GM20431 (cell line): Measurements from ENCODE around the gene PCDHA4.
"Not testable (repeated sequence)": the region's sequence is repeated elsewhere in the genome, so short reads cannot be mapped to it uniquely, and the experiment has no call there.

Source experiments
- in situ Hi-C: fragments of 300-500 bp; cut with MseI, MboI; formaldehyde crosslinking; loops from one replicate; pipeline ENCODE4 v1.15.0; 2020; ENCODE audit warnings: low sequenced_read_pairs; ENCODE audit not compliant: unreplicated experiment

The PCDHA4 gene

DNA sequence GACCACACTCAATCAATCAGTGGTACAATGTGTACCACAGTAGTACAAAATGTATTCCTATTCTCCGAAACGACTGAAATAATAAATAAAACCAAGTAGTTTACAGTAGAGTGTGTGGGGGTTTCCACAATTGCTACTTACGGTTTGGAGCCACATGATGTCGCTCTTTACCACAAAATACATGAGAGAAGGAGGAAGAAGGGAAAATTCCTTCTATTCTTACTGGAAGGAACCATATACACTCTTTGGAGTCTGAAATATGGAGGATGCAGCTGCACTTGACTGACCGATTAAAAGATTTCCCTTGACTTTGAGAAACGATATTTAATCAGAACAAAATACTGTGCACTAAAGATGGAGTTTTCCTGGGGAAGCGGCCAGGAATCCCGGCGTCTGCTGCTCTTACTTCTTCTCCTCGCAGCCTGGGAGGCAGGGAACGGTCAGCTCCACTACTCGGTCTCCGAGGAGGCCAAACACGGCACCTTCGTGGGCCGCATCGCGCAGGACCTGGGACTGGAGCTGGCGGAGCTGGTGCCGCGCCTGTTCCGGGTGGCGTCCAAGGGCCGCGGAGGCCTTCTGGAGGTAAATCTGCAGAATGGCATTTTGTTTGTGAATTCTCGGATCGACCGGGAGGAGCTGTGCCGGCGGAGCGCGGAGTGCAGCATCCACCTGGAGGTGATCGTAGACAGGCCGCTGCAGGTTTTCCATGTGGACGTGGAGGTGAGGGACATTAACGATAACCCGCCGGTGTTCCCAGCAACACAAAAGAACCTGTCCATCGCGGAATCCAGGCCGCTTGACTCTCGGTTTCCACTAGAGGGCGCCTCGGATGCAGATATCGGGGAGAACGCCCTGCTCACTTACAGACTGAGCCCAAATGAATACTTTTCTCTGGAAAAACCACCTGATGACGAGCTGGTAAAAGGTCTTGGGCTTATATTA lies at the start of gene PCDHA4:
TSS of gene PCDHA4 (plus strand) at position 235 of the 942 bp plus-strand sequence.
- in situ Hi-C loops: no loop called here

- in situ Hi-C loops: no loop called here
Measured at GRCh38 chr5:140764177-140764973, 42.5 kb upstream of the PCDHA4 start.

- in situ Hi-C loops: no loop called here
Measured at GRCh38 chr5:140767444-140767843, 39.4 kb upstream of the PCDHA4 start.

DNA sequence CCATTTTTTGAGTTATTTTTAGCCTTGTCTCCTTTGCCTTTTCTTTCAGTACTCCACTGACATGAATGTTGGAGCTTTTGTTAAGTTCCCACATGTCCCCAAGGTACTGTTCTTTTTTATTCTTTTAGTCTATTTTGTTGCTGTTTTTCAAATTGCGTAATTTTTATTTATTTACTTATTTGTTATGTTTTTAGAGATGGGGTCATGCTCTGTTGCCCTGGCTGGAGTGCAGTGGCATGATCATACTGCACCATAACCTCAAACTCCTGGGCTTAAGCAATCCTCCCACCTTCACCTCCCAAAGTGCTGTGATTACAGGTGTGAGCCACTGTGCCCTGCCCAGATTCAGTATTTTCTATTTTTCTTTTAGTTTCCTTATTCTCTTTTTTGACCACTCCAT lies 26.4 kb upstream of the PCDHA4 start:
- in situ Hi-C loops: no loop called here

- in situ Hi-C loops: no loop called here
Measured at GRCh38 chr5:140785905-140786686, 20.8 kb upstream of the PCDHA4 start, which contains the start of gene PCDHA1. Gene PCDHA1, plus strand, starts transcription at chr5:140786140.

GRCh38 chr5:140787422-140787821 lies 19.4 kb upstream of the PCDHA4 start:
- in situ Hi-C loops: not testable (repeated sequence)

- in situ Hi-C loops: not testable (repeated sequence)
Measured at GRCh38 chr5:140787849-140788504, 18.9 kb upstream of the PCDHA4 start.

DNA sequence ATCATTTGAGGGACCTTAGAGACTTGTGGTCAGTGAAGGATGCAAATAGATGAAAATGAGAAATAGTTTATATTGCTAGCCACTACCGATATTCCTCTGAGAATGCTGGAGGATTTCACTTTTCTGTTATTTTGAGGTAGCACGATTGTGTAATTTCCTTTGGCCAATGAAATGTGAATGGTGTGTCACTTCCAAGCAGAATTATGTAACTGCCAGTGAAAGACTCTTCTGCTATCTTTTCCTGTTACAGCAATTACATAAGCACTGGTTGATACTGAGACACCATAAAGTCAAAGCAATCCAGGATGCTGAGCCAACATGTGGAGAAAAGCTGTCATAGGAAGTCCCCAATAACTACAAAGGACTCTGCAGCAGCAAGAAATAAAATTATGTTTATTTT lies 15.8 kb upstream of the PCDHA4 start:
- in situ Hi-C loops: no loop called here

DNA sequence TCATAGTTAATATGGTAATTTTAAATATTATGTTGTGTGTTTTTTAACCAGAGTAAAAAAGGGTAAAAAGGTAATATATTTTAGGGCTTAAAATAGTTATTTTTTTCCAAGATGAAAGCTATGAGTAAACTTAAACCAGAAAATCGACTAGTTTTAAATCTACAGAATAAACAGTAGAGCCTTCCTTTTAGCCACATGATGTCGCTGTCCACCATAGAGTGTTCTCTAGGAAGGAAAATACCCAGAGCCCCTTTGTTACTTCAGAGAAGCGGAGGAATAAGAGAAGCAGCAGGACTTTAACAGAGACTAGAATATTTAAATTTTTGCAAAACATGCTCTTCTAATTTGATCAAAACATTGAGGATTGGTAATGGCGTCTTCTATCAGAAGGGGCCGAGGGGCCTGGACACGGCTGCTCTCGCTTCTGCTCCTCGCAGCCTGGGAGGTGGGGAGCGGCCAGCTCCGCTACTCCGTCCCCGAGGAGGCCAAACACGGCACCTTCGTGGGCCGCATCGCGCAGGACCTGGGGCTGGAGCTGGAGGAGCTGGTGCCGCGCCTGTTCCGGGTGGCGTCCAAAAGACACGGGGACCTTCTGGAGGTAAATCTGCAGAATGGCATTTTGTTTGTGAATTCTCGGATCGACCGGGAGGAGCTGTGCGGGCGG lies 12.1 kb upstream of the PCDHA4 start, which contains the start of gene PCDHA2:
TSS of gene PCDHA2 (plus strand) at position 258 of the 664 bp plus-strand sequence.
- in situ Hi-C loops: no loop called here

DNA sequence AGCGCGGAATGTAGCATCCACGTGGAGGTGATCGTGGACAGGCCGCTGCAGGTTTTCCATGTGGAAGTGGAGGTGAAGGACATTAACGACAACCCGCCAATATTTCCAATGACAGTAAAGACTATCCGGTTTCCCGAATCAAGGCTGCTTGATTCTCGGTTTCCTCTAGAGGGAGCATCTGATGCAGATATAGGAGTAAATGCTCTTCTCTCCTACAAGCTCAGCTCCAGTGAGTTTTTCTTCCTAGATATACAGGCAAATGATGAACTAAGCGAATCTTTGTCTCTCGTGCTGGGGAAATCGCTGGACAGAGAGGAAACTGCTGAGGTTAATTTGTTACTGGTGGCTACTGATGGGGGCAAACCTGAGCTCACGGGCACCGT lies 11.6 kb upstream of the PCDHA4 start:
- in situ Hi-C loops: no loop called here

GRCh38 chr5:140796072-140796717 lies 10.7 kb upstream of the PCDHA4 start:
- in situ Hi-C loops: not testable (repeated sequence)

DNA sequence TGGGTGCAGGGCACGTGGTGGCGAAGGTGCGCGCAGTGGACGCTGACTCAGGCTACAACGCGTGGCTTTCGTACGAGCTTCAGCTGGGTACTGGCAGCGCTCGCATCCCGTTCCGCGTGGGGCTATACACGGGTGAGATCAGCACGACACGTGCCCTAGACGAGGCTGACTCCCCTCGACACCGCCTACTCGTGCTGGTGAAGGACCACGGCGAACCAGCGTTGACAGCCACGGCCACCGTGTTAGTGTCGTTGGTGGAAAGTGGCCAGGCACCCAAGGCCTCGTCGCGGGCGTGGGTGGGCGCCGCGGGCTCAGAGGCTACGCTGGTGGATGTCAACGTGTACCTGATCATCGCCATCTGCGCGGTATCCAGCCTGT lies 10.2 kb upstream of the PCDHA4 start:
- in situ Hi-C loops: no loop called here

- in situ Hi-C loops: no loop called here
Measured at GRCh38 chr5:140800816-140801493, 5.9 kb upstream of the PCDHA4 start, which contains the start of gene PCDHA3. Gene PCDHA3, plus strand, starts transcription at chr5:140801057.

- in situ Hi-C loops: no loop called here
Measured at GRCh38 chr5:140801494-140801841, 5.4 kb upstream of the PCDHA4 start.

DNA sequence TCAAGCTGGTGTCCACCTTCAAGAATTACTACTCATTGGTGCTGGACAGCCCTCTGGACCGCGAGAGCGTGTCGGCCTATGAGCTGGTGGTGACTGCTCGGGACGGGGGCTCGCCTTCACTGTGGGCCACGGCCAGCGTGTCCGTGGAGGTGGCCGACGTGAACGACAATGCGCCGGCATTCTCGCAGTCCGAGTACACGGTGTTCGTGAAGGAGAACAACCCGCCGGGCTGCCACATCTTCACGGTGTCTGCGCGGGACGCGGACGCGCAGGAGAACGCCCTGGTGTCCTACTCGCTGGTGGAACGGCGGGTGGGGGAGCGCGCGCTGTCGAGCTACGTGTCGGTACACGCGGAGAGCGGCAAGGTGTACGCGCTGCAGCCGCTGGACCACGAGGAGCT lies 4.5 kb upstream of the PCDHA4 start:
- in situ Hi-C loops: not testable (repeated sequence)

DNA sequence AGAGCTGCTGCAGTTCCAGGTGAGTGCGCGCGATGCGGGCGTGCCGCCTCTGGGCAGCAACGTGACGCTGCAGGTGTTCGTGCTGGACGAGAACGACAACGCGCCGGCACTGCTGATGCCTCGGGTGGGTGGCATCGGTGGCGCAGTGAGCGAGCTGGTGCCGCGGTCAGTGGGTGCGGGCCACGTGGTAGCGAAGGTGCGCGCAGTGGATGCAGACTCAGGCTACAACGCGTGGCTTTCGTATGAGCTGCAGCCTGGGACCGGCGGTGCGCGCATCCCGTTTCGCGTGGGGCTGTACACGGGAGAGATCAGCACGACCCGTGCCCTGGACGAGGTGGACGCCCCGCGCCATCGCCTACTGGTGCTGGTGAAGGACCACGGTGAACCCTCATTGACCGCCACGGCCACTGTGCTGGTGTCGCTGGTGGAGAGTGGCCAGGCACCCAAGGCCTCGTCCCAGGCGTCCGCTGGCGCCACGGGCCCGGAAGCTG lies 4.0 kb upstream of the PCDHA4 start:
- in situ Hi-C loops: no loop called here

DNA sequence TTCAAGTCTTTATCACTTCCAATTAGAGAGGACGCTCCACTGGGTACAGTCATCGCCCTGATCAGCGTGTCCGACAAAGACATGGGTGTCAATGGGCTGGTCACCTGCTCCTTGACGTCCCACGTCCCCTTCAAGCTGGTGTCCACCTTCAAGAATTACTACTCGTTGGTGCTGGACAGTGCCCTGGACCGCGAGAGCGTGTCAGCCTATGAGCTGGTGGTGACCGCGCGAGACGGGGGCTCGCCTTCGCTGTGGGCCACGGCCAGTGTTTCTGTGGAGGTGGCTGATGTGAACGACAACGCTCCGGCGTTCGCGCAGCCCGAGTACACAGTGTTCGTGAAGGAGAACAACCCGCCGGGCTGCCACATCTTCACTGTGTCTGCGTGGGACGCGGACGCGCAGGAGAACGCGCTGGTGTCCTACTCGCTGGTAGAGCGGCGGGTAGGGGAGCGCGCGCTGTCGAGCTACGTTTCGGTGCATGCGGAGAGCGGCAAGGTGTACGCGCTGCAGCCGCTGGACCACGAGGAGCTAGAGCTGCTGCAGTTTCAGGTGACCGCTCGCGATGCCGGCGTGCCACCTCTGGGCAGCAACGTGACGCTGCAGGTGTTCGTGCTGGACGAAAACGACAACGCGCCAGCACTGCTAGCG lies 1.5 kb downstream of the PCDHA4 start:
- in situ Hi-C loops: not testable (repeated sequence)
